ENCODE measurements around the gene PLEKHA6. TPM values are rescaled to one million over a fixed set of nuclear protein-coding genes. Genes with fewer than 3 reads are reported as not detected.

The PLEKHA6 gene, protein sequence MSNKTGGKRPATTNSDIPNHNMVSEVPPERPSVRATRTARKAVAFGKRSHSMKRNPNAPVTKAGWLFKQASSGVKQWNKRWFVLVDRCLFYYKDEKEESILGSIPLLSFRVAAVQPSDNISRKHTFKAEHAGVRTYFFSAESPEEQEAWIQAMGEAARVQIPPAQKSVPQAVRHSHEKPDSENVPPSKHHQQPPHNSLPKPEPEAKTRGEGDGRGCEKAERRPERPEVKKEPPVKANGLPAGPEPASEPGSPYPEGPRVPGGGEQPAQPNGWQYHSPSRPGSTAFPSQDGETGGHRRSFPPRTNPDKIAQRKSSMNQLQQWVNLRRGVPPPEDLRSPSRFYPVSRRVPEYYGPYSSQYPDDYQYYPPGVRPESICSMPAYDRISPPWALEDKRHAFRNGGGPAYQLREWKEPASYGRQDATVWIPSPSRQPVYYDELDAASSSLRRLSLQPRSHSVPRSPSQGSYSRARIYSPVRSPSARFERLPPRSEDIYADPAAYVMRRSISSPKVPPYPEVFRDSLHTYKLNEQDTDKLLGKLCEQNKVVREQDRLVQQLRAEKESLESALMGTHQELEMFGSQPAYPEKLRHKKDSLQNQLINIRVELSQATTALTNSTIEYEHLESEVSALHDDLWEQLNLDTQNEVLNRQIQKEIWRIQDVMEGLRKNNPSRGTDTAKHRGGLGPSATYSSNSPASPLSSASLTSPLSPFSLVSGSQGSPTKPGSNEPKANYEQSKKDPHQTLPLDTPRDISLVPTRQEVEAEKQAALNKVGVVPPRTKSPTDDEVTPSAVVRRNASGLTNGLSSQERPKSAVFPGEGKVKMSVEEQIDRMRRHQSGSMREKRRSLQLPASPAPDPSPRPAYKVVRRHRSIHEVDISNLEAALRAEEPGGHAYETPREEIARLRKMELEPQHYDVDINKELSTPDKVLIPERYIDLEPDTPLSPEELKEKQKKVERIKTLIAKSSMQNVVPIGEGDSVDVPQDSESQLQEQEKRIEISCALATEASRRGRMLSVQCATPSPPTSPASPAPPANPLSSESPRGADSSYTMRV
- under 1 TPM; 0.53 to 0.82 TPM for total RNA-seq
- 0.13 TPM for polyA plus RNA-seq (2013, experiment 1 of 2)
- polyA plus RNA-seq (2013, experiment 2 of 2) = 0.23 TPM
- 0 to 4.4 (median 0.67) reads per million in 172 experiments for total RNA-seq

DNA sequence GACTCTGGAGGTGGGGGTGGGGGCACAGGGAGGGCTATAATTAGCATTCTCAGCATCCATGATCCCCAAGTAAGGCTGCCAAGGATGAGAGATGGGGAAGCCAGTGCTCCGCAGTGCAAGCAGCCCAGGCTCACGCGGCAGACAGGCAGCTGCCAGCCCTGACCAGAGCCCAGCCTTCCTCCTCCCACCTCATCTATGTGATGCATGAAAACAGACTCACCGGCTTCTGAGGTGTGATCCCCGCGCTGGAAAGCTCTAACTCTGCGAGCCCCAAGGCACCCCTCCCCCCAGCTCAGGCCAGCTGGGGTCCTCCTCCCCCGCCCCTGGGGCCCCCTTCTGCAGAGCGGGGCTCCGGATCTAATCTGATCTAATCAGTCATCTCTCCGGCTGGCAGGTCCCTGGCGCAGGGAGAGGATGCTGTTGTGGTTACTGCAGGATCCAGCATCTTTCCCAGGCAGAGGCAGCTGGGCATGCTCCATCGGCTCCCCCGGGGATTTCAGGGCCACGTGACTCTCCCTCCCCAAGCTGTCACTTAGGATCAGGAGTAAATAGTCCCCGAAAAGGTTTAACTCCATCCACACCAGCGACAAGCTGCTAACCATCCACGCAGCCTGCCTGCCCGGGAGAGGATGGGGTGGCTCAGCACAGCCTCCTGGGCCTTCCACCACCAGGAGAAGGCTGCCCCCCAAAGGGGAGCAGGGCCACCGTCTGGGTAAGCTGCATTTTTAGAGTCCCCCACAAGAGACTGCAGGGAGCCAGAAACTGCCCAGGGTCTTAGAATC, at the start of gene PLEKHA6:
Gene PLEKHA6, minus strand, starts transcription at position 456 of the 782 bp plus-strand sequence. CDS start 86,202 bp downstream, outside the sequence.
- Mint-ChIP-seq H3K9me3 (no peaks in the 10 kb centered on the region), H3K4me1 (ENCODE audit: low read depth) (peaks cover 5% of the 10 kb centered on the region), H3K4me3 (no peak within 1 kb of the TSS), H3K27me3 (peaks cover 9% of the 10 kb centered on the region), H3K36me3 (ENCODE audit: low read depth) (no peaks in the 10 kb centered on the region), H3K27ac (no peak within 1 kb of the TSS)
- no peak for ATAC-seq (ENCODE audit: poor library complexity)
- intact Hi-C loops (cut with DNase I, micrococcal nuclease) = loop anchor here (5.0 to 10.0 kb wide), 3 partner anchors 152 to 855 kb away; partner anchors contain the start of gene SNRPE (in 2 of the 2)
- Histone ChIP-seq H3K9me3 (ENCODE audit: control insufficient read depth in 1 of 2, insufficient read depth in 1 of 2, low read length in 2 of 2) (peaks cover 0 to 5% of the 10 kb centered on the region in 2 experiments), H3K4me1 (ENCODE audit: insufficient read depth, low read length) (peaks cover 20% of the 10 kb centered on the region), H3K27ac (ENCODE audit: low read depth in 1 of 2, low read length in 2 of 2) (no peak within 1 kb of the TSS), H3K4me3 (ENCODE audit: low read length) (no peak within 1 kb of the TSS), H3K36me3 (ENCODE audit: insufficient read depth, low read length) (no peaks in the 10 kb centered on the region), H3K27me3 (ENCODE audit: control insufficient read depth in 1 of 2, insufficient read depth in 2 of 2, low read length in 2 of 2) (peaks cover 0 to 5% of the 10 kb centered on the region in 2 experiments)
- DNase-seq = no peak
- ChIA-PET POLR2A (no interaction called here), CTCF (no interaction called here)
- TF ChIP-seq, protein P1, sequence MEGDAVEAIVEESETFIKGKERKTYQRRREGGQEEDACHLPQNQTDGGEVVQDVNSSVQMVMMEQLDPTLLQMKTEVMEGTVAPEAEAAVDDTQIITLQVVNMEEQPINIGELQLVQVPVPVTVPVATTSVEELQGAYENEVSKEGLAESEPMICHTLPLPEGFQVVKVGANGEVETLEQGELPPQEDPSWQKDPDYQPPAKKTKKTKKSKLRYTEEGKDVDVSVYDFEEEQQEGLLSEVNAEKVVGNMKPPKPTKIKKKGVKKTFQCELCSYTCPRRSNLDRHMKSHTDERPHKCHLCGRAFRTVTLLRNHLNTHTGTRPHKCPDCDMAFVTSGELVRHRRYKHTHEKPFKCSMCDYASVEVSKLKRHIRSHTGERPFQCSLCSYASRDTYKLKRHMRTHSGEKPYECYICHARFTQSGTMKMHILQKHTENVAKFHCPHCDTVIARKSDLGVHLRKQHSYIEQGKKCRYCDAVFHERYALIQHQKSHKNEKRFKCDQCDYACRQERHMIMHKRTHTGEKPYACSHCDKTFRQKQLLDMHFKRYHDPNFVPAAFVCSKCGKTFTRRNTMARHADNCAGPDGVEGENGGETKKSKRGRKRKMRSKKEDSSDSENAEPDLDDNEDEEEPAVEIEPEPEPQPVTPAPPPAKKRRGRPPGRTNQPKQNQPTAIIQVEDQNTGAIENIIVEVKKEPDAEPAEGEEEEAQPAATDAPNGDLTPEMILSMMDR (IDR thresholded peaks at IDR 0.05) = no peak

DNA sequence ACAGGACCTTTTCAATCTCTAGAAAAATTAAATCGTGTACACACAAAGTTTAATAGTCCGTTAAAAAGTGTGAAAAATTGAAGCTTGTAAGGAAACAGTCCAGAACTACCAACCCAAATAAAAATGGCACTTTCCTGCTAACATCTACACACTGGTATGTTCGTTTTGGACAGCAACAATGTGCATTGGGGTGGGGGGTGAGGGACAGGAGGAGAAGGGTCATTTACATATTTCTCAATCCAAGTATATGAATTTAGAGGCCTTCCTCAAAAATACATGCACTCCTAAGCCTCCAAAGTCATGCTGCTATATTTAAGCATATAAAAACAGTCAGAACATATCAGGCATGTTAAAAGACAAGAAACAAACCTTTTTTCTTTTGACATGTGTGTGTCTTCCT, 49.4 kb upstream of the PLEKHA6 start:
- peaks cover 81% of the 10 kb centered on the region for H3K36me3 Mint-ChIP-seq (ENCODE audit: low read depth)
- POLR2A ChIA-PET = interaction anchor here (2.6 kb wide), 1 partner anchor 11 kb away, joined by 10 read pairs; no protein-coding TSS in a partner anchor

More for the DNA sequence above, 49.4 kb upstream of the PLEKHA6 start:
- DNase-seq (peak in 2 of 14 experiments; percentile 16 to 21), ATAC-seq (ENCODE audit: poor library complexity) (no peak)
- Histone ChIP-seq H3K27ac (ENCODE audit: low read depth in 1 of 2, low read length in 2 of 2) (peak overlapping the region; percentile 50 to 100), H3K9me3 (ENCODE audit: control insufficient read depth in 1 of 2, insufficient read depth in 1 of 2, low read length in 2 of 2) (no peaks in the 10 kb centered on the region), H3K36me3 (ENCODE audit: insufficient read depth, low read length) (peaks cover 39% of the 10 kb centered on the region), H3K4me1 (ENCODE audit: insufficient read depth, low read length) (peaks cover 21% of the 10 kb centered on the region), H3K4me3 (ENCODE audit: low read length) (peak overlapping the region; percentile 98), H3K27me3 (ENCODE audit: control insufficient read depth in 1 of 2, insufficient read depth in 2 of 2, low read length in 2 of 2) (no peaks in the 10 kb centered on the region)
- no peaks in the 10 kb centered on the region for H3K9me3 Mint-ChIP-seq
- no peaks in the 10 kb centered on the region for H3K27me3 Mint-ChIP-seq
- H3K4me3 Mint-ChIP-seq = peak overlapping the region; percentile 100
- peak overlapping the region; percentile 100 for H3K27ac Mint-ChIP-seq
- H3K4me1 Mint-ChIP-seq (ENCODE audit: low read depth) = peaks cover 44% of the 10 kb centered on the region
- intact Hi-C loops (cut with DNase I, micrococcal nuclease) = loop anchor here in 1 of 2 experiments (10.0 kb wide), 1 partner anchor 554 kb away; no protein-coding TSS in a partner anchor
- CTCF ChIA-PET = interaction anchor here (5.8 kb wide), 1 partner anchor 11 kb away, joined by 55 read pairs; no protein-coding TSS in a partner anchor
- TF ChIP-seq, protein P1 (IDR thresholded peaks at IDR 0.05) = no peak

Measured in CD4-positive, alpha-beta T cell (primary cell).